VCaP (cell line): ENCODE results near the gene PIF1.

ENCODE experiments used
- H3K27ac ChIP-seq: fragments of 450-650 bp; 2 replicates; pipeline ENCODE4 v1.5.1; 2017
- TF ChIP-seq, protein P1 (sequence below): fragments of 450-650 bp; conservative IDR thresholded peaks from 2 replicates; pipeline ENCODE4 v1.5.1; 2017; ENCODE audit warnings: mild to moderate bottlenecking, moderate library complexity

PIF1 gene

DNA sequence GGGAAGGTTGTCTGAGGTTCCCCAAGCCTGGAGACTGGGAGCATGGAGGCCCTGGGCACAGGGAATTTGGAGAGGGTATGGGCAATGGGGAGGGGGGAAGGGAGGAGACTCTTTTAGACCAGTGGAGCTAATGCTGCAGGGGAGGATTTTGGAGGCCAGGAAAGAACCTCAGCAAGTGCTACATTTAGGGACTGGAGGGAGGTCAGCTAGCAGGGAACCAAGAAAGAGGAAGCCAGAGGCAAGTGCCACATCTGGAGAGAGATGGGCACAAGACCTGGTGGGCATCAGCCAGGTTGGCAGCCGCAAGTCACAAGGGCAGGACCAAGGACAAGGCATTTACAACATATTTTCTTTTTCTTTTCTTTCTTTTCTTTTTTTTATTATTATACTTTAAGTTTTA, 37.0 kb upstream of the PIF1 start:
- no peak overlapping the region for H3K27ac ChIP-seq
- TF ChIP-seq, protein P1, sequence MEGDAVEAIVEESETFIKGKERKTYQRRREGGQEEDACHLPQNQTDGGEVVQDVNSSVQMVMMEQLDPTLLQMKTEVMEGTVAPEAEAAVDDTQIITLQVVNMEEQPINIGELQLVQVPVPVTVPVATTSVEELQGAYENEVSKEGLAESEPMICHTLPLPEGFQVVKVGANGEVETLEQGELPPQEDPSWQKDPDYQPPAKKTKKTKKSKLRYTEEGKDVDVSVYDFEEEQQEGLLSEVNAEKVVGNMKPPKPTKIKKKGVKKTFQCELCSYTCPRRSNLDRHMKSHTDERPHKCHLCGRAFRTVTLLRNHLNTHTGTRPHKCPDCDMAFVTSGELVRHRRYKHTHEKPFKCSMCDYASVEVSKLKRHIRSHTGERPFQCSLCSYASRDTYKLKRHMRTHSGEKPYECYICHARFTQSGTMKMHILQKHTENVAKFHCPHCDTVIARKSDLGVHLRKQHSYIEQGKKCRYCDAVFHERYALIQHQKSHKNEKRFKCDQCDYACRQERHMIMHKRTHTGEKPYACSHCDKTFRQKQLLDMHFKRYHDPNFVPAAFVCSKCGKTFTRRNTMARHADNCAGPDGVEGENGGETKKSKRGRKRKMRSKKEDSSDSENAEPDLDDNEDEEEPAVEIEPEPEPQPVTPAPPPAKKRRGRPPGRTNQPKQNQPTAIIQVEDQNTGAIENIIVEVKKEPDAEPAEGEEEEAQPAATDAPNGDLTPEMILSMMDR: no peak

DNA sequence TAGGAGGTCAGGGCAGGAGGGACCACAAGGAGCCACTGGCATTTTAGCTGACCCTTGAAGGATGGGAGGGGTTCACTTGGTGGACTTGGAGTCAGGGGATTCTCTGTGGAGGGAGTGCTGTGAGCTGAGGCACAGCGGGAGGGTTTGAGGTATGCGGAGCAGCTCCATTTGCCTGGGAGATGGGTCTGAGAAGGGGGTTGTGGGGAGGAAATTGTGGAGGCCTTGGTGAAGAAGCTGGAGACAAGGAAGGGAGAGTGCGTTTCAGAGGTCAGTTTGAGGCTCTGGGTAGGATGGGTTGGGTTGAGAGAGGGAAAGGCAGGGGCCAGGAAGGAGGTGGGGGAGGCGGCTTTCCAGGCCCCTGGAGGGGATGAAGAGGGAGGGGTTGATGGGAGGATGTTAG, 36.5 kb upstream of the PIF1 start:
- H3K27ac ChIP-seq: no peak overlapping the region
- TF ChIP-seq, protein P1: no peak

DNA sequence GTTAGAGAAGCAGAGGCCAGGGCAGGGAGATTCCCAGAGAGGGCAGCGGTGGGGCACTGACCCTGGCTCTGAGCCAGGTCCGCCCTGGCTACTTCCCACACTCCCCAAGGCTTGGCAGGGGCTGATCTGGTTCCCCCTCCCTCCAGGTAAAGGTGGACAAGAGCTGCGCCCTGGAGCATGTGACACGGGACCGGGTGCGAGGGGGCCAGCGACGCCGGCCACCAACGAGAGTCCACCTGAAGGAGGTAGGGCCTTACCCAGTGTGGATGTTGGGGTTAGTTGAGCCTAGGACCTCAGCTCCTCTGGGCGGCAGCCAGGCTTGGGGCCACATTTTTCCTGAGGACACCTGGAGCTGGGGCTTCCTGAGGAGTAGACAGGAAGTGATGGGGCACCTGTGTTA, 35.9 kb upstream of the PIF1 start:
- TF ChIP-seq, protein P1: no peak
- H3K27ac ChIP-seq: no peak overlapping the region

DNA sequence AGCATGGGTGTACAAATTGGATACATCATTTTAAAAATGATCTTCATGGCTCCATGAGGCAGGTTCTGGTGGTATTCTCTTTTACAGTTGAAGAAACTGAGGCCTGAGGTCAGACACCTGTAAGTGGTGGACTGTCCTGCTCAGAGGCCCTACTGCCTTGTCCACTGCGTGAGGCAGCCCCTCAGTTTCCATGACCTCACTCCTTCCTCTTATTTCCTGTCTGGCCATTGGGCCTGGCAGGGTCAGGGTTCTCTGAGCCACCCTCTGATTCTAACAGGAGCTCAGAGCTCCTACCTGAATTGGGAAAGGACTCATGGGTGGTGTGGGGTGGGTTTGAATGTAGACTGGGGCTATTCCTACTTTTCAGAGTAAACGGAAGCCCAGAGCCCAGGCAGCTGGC, 33.8 kb upstream of the PIF1 start:
- H3K27ac ChIP-seq: no peak overlapping the region
- TF ChIP-seq, protein P1: no peak

DNA sequence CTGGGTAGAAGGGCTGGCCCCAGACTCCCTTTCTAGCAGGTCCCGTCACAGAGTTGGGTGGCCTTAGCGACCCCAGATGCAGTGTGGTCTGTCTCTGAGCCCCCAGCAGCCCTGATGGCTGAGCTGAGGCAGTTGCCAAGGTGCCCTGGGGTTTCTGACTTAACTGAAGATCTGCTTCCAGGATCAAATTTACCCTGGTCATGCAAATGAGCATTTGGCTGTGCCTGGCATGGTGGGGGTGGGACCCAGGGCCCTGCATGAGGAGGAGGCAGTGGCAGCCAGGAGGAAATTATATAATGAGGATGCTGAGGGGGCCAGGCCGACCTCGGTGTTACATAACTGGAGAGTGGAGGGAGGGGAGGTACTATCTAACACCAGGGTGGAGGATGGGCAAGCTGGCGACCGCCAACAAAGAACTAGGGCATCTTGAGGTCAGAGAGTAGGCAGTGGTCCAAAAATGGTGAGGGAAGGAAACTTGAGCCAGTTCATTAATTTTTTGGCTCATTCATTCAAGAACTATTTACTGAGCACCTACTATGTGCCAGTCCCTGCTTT, 32.7 kb upstream of the PIF1 start:
- no peak overlapping the region for H3K27ac ChIP-seq
- TF ChIP-seq, protein P1: no peak

DNA sequence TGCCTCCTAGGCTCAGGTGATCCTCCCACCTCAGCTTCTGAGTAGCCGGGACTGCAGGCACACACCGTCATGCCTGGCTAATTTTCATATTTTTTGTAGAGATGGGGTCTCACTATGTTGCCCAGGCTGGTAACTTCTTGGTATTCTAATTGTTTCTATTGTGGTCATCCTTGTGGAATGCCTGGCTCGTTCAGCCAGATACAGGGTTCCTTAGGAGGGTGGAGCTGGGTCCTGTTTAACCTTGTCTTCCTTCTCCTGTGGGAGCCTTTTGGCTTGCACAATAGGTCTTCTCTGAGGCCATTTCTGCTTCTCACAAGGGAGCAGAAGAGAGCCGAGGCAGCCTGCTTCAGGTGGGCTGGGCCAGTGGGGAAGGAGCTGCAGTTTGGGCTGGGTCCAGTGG, 32.0 kb upstream of the PIF1 start:
- no peak overlapping the region for H3K27ac ChIP-seq
- TF ChIP-seq, protein P1: no peak

DNA sequence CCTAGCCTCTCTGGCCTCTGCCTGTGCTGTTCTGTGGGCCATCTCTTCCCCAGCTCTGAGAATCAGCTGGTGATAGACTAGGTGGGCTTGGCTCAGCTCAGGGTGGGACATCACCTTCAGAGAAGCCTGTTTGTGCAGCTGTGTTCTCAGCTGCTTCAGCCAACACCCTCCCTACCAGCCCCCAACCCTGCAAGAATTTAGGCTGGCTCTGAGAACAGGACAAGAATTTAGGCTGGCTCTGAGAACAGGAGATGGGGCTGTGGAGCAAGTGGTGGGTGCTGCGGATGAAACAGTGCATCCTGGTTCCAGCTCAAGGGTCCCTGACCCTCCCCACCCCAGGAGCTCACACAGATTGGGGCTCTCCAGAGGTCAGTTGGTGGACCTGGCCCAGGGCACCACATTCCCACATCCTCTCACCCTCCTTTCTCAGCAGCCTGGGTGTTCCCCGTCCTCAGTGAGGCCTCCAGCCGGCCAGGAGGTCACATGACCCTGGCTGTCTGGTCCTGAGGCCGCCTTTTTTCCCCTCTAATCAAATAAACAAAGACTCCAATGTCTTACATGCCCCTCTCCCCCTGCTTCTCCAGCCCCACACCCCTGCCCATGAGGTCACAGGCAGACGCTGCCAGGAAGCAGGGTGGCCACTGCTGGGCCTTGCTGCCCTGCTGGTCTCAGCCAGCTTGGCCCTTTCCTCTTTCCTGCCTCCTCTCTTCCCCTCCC, 31.1 kb upstream of the PIF1 start:
- TF ChIP-seq, protein P1: no peak
- no peak overlapping the region for H3K27ac ChIP-seq
